ENCODE data around the gene CD44. TPM values are rescaled to one million over a fixed set of nuclear protein-coding genes. Genes with fewer than 3 reads are reported as not detected.
A peak's percentile ranks its signal among the peaks of the same experiment; 100 is the strongest.

CD44 gene
- total and polyA plus RNA-seq, 4 donors: 4.1 to 26.9 (median 14.6) TPM

DNA sequence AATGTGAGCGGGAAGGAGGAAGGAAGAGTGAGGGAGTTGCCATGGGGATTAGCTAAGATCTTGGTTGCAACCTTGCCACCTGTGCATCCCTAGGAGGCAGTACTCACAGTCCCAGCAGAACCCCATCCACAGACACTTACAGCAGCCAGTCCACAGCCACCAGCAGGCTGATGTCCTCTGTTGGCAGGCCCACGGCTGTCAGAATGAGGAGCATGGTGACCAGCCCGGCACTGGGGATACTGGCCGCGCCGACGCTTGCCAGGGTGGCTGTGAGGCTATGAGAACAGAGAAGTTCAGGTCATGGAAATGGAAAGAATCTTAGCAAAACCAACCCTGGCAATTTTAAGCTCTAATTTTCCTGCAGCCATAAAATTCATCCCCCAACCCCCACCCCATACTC, 141.8 kb downstream of the CD44 start:
- 93% methylated on average over 7 of the region's 7 CpGs for WGBS
- H3K27ac ChIP-seq (ENCODE audit: low read depth in 1 of 2, low read length in 2 of 2): no peak overlapping the region
- no peaks in the 10 kb centered on the region for H3K9me3 ChIP-seq (ENCODE audit: control insufficient read depth in 4 of 4, low read length in 3 of 4)
- H3K9ac ChIP-seq (ENCODE audit: low read depth in 1 of 2, low read length in 2 of 2): no peak overlapping the region
- no peak overlapping the region for H3K4me3 ChIP-seq (ENCODE audit: low read depth in 1 of 3, low read length in 3 of 3)
- no peaks in the 10 kb centered on the region for H3K27me3 ChIP-seq (ENCODE audit: control insufficient read depth in 4 of 4, insufficient read depth in 4 of 4, low read length in 3 of 4)
- H3K4me1 ChIP-seq (ENCODE audit: control insufficient read depth in 4 of 4, insufficient read depth in 4 of 4, low read length in 3 of 4): peaks cover 0 to 3% (median 2%) of the 10 kb centered on the region in 4 donors
- TF ChIP-seq GABPA (IDR thresholded peaks at IDR 0.05 in 1 of 2, conservative IDR thresholded peaks at IDR 0.05 in 1 of 2) (no peak), RAD21 (IDR thresholded peaks at IDR 0.05) (no peak), YY1 (IDR thresholded peaks at IDR 0.05) (no peak)
- H3K36me3 ChIP-seq (ENCODE audit: control insufficient read depth in 4 of 4, insufficient read depth in 3 of 4, low read depth in 1 of 4, low read length in 3 of 4): peaks cover 0 to 7% (median 1%) of the 10 kb centered on the region in 4 donors
- DNase-seq (ENCODE audit: low spot score): no peak

GRCh38 chr11:35281169-35281688, 142.3 kb downstream of the CD44 start:
- H3K4me1 ChIP-seq (ENCODE audit: control insufficient read depth in 4 of 4, insufficient read depth in 4 of 4, low read length in 3 of 4): no peaks in the 10 kb centered on the region
- H3K36me3 ChIP-seq (ENCODE audit: control insufficient read depth in 4 of 4, insufficient read depth in 3 of 4, low read depth in 1 of 4, low read length in 3 of 4): peaks cover 0 to 7% (median 1%) of the 10 kb centered on the region in 4 donors
- no peaks in the 10 kb centered on the region for H3K9me3 ChIP-seq (ENCODE audit: control insufficient read depth in 4 of 4, low read length in 3 of 4)
- WGBS: 66% methylated on average over 5 of the region's 5 CpGs
- TF ChIP-seq JUND (IDR thresholded peaks at IDR 0.05) (no peak), TAF1 (conservative IDR thresholded peaks at IDR 0.05) (no peak), HNF4A (conservative IDR thresholded peaks at IDR 0.05) (peak in 1 of 2 donors; percentile 54), RXRA (IDR thresholded peaks at IDR 0.05) (peak in 1 of 2 donors; percentile 10), HNF4G (IDR thresholded peaks at IDR 0.05) (no peak), SP1 (IDR thresholded peaks at IDR 0.05) (no peak), GABPA (IDR thresholded peaks at IDR 0.05 in 1 of 2, conservative IDR thresholded peaks at IDR 0.05 in 1 of 2) (no peak), NR2F2 (IDR thresholded peaks at IDR 0.05) (peak; percentile 56), FOXA1 (IDR thresholded peaks at IDR 0.05) (no peak)
- TF ChIP-seq, protein P1, sequence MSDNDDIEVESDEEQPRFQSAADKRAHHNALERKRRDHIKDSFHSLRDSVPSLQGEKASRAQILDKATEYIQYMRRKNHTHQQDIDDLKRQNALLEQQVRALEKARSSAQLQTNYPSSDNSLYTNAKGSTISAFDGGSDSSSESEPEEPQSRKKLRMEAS (IDR thresholded peaks at IDR 0.05): no peak
- TF ChIP-seq, protein P2, sequence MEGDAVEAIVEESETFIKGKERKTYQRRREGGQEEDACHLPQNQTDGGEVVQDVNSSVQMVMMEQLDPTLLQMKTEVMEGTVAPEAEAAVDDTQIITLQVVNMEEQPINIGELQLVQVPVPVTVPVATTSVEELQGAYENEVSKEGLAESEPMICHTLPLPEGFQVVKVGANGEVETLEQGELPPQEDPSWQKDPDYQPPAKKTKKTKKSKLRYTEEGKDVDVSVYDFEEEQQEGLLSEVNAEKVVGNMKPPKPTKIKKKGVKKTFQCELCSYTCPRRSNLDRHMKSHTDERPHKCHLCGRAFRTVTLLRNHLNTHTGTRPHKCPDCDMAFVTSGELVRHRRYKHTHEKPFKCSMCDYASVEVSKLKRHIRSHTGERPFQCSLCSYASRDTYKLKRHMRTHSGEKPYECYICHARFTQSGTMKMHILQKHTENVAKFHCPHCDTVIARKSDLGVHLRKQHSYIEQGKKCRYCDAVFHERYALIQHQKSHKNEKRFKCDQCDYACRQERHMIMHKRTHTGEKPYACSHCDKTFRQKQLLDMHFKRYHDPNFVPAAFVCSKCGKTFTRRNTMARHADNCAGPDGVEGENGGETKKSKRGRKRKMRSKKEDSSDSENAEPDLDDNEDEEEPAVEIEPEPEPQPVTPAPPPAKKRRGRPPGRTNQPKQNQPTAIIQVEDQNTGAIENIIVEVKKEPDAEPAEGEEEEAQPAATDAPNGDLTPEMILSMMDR (IDR thresholded peaks at IDR 0.05; ENCODE audit: low read depth, low read length, missing input control): no peak
- no peak overlapping the region for H3K4me3 ChIP-seq (ENCODE audit: low read depth in 1 of 3, low read length in 3 of 3)
- H3K27me3 ChIP-seq (ENCODE audit: control insufficient read depth in 4 of 4, insufficient read depth in 4 of 4, low read length in 3 of 4): no peaks in the 10 kb centered on the region
- no peak overlapping the region for H3K27ac ChIP-seq (ENCODE audit: low read depth in 1 of 2, low read length in 2 of 2)
- DNase-seq (ENCODE audit: low spot score): no peak
- H3K9ac ChIP-seq (ENCODE audit: low read depth in 1 of 2, low read length in 2 of 2): peak overlapping the region in 1 of 2 donors; percentile 7

Other genes starting within 250 kb of the CD44 start
- gene APIP, start 222.8 kb upstream of the CD44 start, total RNA-seq: 10 to 100 TPM; 13.4 to 16.9 TPM
- 10 to 100 TPM; 16.1 to 26.3 TPM for gene APIP, start 222.8 kb upstream of the CD44 start, polyA plus RNA-seq
- 10 to 100 TPM; 14.9 to 35.2 TPM for gene PDHX, start 222.6 kb upstream of the CD44 start, total RNA-seq
- gene PDHX, start 222.6 kb upstream of the CD44 start, polyA plus RNA-seq: 10 to 100 TPM; 22.6 to 25.5 TPM